Measurements from ENCODE around the gene CCDC159. TPM values are rescaled to one million over a fixed set of nuclear protein-coding genes. Genes with fewer than 3 reads are reported as not detected.

Gene CCDC159
- total and polyA plus RNA-seq, 2 of the 13 experiments (the other 11 are each of a cell fraction or from before 2014, with no cell fraction given) = 1.7 to 6.3 TPM

DNA sequence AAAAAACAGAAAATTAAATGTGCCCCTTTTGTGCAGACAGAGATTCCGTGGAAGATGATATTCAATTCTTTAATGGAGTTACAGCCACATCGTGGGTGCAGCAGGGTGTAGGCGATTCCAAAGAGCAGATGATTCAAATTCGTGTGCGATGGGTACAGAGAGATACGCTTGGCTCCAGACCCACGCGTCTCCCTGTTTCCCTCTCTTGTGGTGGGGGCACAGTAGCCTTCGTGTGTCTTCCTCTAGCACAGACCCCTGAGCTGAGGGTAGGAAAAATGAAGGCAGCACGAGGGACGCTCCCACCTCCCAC, 45.6 kb upstream of the CCDC159 start:
- no peaks in the 10 kb centered on the region for H3K9me3 ChIP-seq (ENCODE audit: low read length)
- intact Hi-C loops (cut with micrococcal nuclease; ENCODE audit: unreplicated experiment) = no loop called here
- no peak for ATAC-seq
- no peak for DNase-seq (ENCODE audit: low spot score)
- FAIRE-seq = no peak
- no peaks in the 10 kb centered on the region for H3K79me2 ChIP-seq (ENCODE audit: insufficient read depth, low read length)
- POLR2A ChIA-PET = no interaction called here
- TF ChIP-seq KLF6 (CRISPR knock-in tag; IDR thresholded peaks at IDR 0.05) (no peak), ZNF883 (CRISPR knock-in tag; IDR thresholded peaks at IDR 0.05; ENCODE audit: not compliant biosample characterization) (no peak), HHEX (CRISPR knock-in tag; IDR thresholded peaks at IDR 0.05) (no peak), AGO1 (IDR thresholded peaks at IDR 0.05; ENCODE audit: low read depth, low read length, poor library complexity, severe bottlenecking) (no peak), ZNF790 (CRISPR knock-in tag; IDR thresholded peaks at IDR 0.05; ENCODE audit: borderline replicate concordance) (no peak), CREBL2 (CRISPR knock-in tag; IDR thresholded peaks at IDR 0.05; ENCODE audit: borderline replicate concordance) (no peak), TBP (CRISPR knock-in tag; IDR thresholded peaks at IDR 0.05) (no peak), DMAP1 (CRISPR knock-in tag; IDR thresholded peaks at IDR 0.05) (no peak), SOX13 (IDR thresholded peaks at IDR 0.05) (no peak), SOX13 (CRISPR knock-in tag; conservative IDR thresholded peaks at IDR 0.05 in 1 of 2, IDR thresholded peaks at IDR 0.05 in 1 of 2) (no peak), ARNT2 (CRISPR knock-in tag; IDR thresholded peaks at IDR 0.05; ENCODE audit: low read depth) (no peak), ZKSCAN8 (CRISPR knock-in tag; IDR thresholded peaks at IDR 0.05; ENCODE audit: borderline replicate concordance) (no peak), ZSCAN9 (CRISPR knock-in tag; IDR thresholded peaks at IDR 0.05; ENCODE audit: borderline replicate concordance) (no peak), PLSCR1 (CRISPR knock-in tag; IDR thresholded peaks at IDR 0.05; ENCODE audit: borderline replicate concordance) (no peak)
- no peak overlapping the region for H3K4me2 ChIP-seq (ENCODE audit: low read depth, low read length)
- WGBS (ENCODE audit: low lambda C conversion rate) = 67% methylated on average over 11 of the region's 11 CpGs
- H2AFZ ChIP-seq (ENCODE audit: low read length) = no peak overlapping the region
- H3K36me3 ChIP-seq (replicated peaks in 1 of 2; ENCODE audit: control insufficient read depth in 1 of 2, insufficient read depth in 2 of 2, low read length in 2 of 2) = no peaks in the 10 kb centered on the region
- no peaks in the 10 kb centered on the region for H4K20me1 ChIP-seq (ENCODE audit: insufficient read depth, low read length)
- H3K27me3 ChIP-seq (ENCODE audit: control insufficient read depth in 1 of 2, insufficient read depth in 2 of 2, low read length in 2 of 2) = peaks cover 3 to 15% of the 10 kb centered on the region in 2 experiments; a peak in 3 of 5 replicates
- H3K27ac ChIP-seq (ENCODE audit: extremely low read length, insufficient read depth, low read length) = no peak overlapping the region
- H3K4me3 ChIP-seq (replicated peaks in 1 of 3; ENCODE audit: insufficient read depth in 1 of 3, low read depth in 2 of 3, low read length in 3 of 3) = no peak overlapping the region
- peaks cover 22% of the 10 kb centered on the region for H3K4me1 ChIP-seq (ENCODE audit: insufficient read depth, low read length)
- H3K9ac ChIP-seq (ENCODE audit: insufficient read depth, low read depth, low read length) = no peak overlapping the region
- BruUV-seq (replicated peaks) = no TSS peak
- in situ Hi-C loops (cut with HindIII; ENCODE audit: extremely low pct_ligation_motif_present, low pct_unique_long_range_greater_than_20kb) = no loop called here
- CTCF ChIA-PET (ENCODE audit: low intra/inter-chr PET ratio, low total read pairs) = no interaction called here
